K562 (cell line): ENCODE data around the gene SPTLC1. TPM values are rescaled to one million over a fixed set of nuclear protein-coding genes. Genes with fewer than 3 reads are reported as not detected.
A peak's percentile ranks its signal among the peaks of the same experiment; 100 is the strongest.

Experiments used
- ATAC-seq: fragments of 200-7000 bp; cut with Tn5 transposase; 3 replicates; pipeline ENCODE4 v1.9.1; 2020; ENCODE audit warnings: moderate library complexity
- BruUV-seq: library from RNA; stranded (reverse); fragments of 400-500 nt; replicated peaks from 2 replicates; lab custom pipeline; 2021; lab: Mats Ljungman, UMichigan
- CTCF ChIA-PET: fragments of 300-600 bp; formaldehyde crosslinking; extraction: SDS; loops from one replicate; lab custom pipeline; 2021; ENCODE audit warnings: low intra/inter-chr PET ratio; lab: Yijun Ruan, JAX
- POLR2A ChIA-PET: fragments of 300-600, 350-650 bp; sonication (Branson Sonifier 250); formaldehyde crosslinking; extraction: SDS; loops from one replicate; lab custom pipeline; 2021; ENCODE audit warnings: antibody characterized with exemption, inconsistent platforms; lab: Yijun Ruan, JAX
- DNase-seq, 4 experiments: peaks; one replicate each; pipeline versions ENCODE4 v3.0.0 to v3.0.0-alpha.2; 2011 to 2018; ENCODE audit warnings: low spot score in 3 of 4, mixed read lengths in 3 of 4; ENCODE audit errors: extremely low read depth in 1 of 4
- FAIRE-seq: peaks from 2 replicates; lab custom pipeline; 2011; peaks lifted over from hg19 to GRCh38; lab: Jason Lieb, UNC
- H2AFZ ChIP-seq: 2 replicates; pipeline ENCODE4 v1.6.0; 2011; ENCODE audit warnings: low read depth, low read length, control low read depth, inconsistent platforms
- H3K27ac ChIP-seq: fragments of 200-600 bp; 3 replicates; pipeline ENCODE4 v1.8.0; 2011; ENCODE audit warnings: low read depth, mild to moderate bottlenecking, control low read depth, inconsistent platforms, low read length, moderate library complexity, mixed read lengths; ENCODE audit errors: extremely low read depth
- H3K27me3 ChIP-seq, 2 experiments: fragments of 300-600 bp in 1 of 2; 2 replicates in 1 of 2; 3 replicates in 1 of 2; pipeline versions ENCODE4 v1.6.0 to v1.8.0; 2011; ENCODE audit warnings: inconsistent platforms in 2 of 2, low read length in 2 of 2, mild to moderate bottlenecking in 1 of 2, mixed read lengths in 1 of 2, moderate library complexity in 1 of 2; ENCODE audit not compliant: control insufficient read depth in 2 of 2, insufficient read depth in 2 of 2
- H3K36me3 ChIP-seq: fragments of 300-600 bp; 3 replicates; pipeline ENCODE4 v1.8.0; 2011; ENCODE audit warnings: mild to moderate bottlenecking, low read length, inconsistent platforms; ENCODE audit not compliant: control insufficient read depth, insufficient read depth
- H3K4me1 ChIP-seq, 2 experiments: fragments of 200-600 bp in 1 of 2; replicated peaks in 1 of 2; 2 replicates in 1 of 2; 3 replicates in 1 of 2; pipeline versions ENCODE4 v1.5.1 to v1.8.0; 2011; ENCODE audit warnings: inconsistent platforms in 2 of 2, low read length in 2 of 2, mild to moderate bottlenecking in 1 of 2, mixed read lengths in 1 of 2, moderate library complexity in 1 of 2; ENCODE audit not compliant: control insufficient read depth in 2 of 2, insufficient read depth in 2 of 2
- H3K4me2 ChIP-seq: 2 replicates; pipeline ENCODE4 v1.6.1; 2011; ENCODE audit warnings: low read length, control low read depth, inconsistent platforms, mixed read lengths; ENCODE audit not compliant: insufficient read depth
- H3K4me3 ChIP-seq: fragments of 200-600 bp; sonication (generic), shearing (Covaris generic); 2 replicates; pipeline ENCODE4 v1.5.1; 2016; ENCODE audit warnings: control low read depth, inconsistent platforms
- H3K79me2 ChIP-seq: fragments of 200-600 bp; 3 replicates; pipeline ENCODE4 v1.8.0; 2011; ENCODE audit warnings: low read length, inconsistent platforms; ENCODE audit not compliant: control insufficient read depth, insufficient read depth
- H3K9ac ChIP-seq, 2 experiments: 2 replicates each; pipeline versions ENCODE4 v1.6.0 to v1.6.1; 2011; ENCODE audit warnings: low read depth in 2 of 2, low read length in 2 of 2, control low read depth in 1 of 2, inconsistent platforms in 1 of 2, mild to moderate bottlenecking in 1 of 2, mixed read lengths in 1 of 2; ENCODE audit not compliant: insufficient read depth in 1 of 2
- H3K9me1 ChIP-seq: one replicate; pipeline ENCODE4 v1.6.0; 2011; ENCODE audit warnings: inconsistent platforms, mild to moderate bottlenecking, low read length, moderate library complexity; ENCODE audit not compliant: control insufficient read depth, insufficient read depth
- H3K9me3 ChIP-seq: replicated peaks from 2 replicates; pipeline ENCODE4 v1.5.1; 2011; ENCODE audit warnings: low read depth, low read length, inconsistent platforms; ENCODE audit not compliant: control insufficient read depth, insufficient read depth
- H4K20me1 ChIP-seq: replicated peaks from 2 replicates; pipeline ENCODE4 v1.6.1; 2011; ENCODE audit warnings: low read length, inconsistent platforms, mixed read lengths; ENCODE audit not compliant: control insufficient read depth, insufficient read depth
- ESRRA ChIP-seq: fragments of 450-650 bp; IDR thresholded peaks from 2 replicates; pipeline ENCODE4 v1.6.1; 2014; ENCODE audit warnings: low read depth, mild to moderate bottlenecking, moderate library complexity, borderline replicate concordance
- GATAD2B ChIP-seq: fragments of 450-650 bp; IDR thresholded peaks from 2 replicates; pipeline ENCODE4 v1.6.1; 2017; ENCODE audit warnings: mild to moderate bottlenecking, borderline replicate concordance
- MTA1 ChIP-seq: fragments of 450-650 bp; IDR thresholded peaks from 2 replicates; pipeline ENCODE4 v1.6.1; 2017; ENCODE audit warnings: borderline replicate concordance
- YY1 ChIP-seq, 3 experiments: IDR thresholded peaks; 2 replicates each; pipeline ENCODE4 v1.6.1; 2011; ENCODE audit warnings: low read length in 2 of 3, mild to moderate bottlenecking in 2 of 3, moderate library complexity in 2 of 3, borderline replicate concordance in 1 of 3, control low read depth in 1 of 3, low read depth in 1 of 3; ENCODE audit not compliant: insufficient read depth in 3 of 3, insufficient replicate concordance in 2 of 3, control insufficient read depth in 1 of 3, insufficient read length in 1 of 3; ENCODE audit errors: extremely low read depth in 1 of 3
- ZNF224 ChIP-seq: sonication (generic); formaldehyde crosslinking; IDR thresholded peaks from 2 replicates; pipeline ENCODE4 v1.8.0; 2022; ENCODE audit warnings: mild to moderate bottlenecking, missing genetic modification reagents
- WGBS: fragments of 100-300 bp; shearing (Covaris generic); methylation state at CpG from one replicate; pipeline ENCODE4 v1.1.6; 2016; ENCODE audit warnings: low coverage, mixed read lengths; ENCODE audit not compliant: insufficient coverage; ENCODE audit errors: missing lambda C conversion rate; 5-methylcytosine and 5-hydroxymethylcytosine counted together
- in situ Hi-C: fragments of 300-500 bp; cut with MboI; formaldehyde crosslinking; loops from 4 replicates; pipeline ENCODE4 v1.15.0; 2018; ENCODE audit warnings: inconsistent platforms, mixed read lengths
- intact Hi-C: fragments of 100-400 bp; cut with micrococcal nuclease; formaldehyde crosslinking; loops from 2 replicates; pipeline ENCODE4 v1.14.2; 2022
- polyA plus RNA-seq, 8 experiments: library from polyadenylated mRNA; depleted of rRNA in 4 of 8; stranded (reverse) in 5 of 8; unstranded in 3 of 8; fragments of >200 nt; fragmentation: Nextera tagmentation in 2 of 8; fragmentation: Illumina TruSeq in 1 of 8; extraction: Ambion mirVana in 2 of 8; extraction: Trizol in 1 of 8; gene quantifications; 2 replicates each; pipeline versions ENCODE4 v1.2.1 to v1.2.3, GENCODE V29; 2011 to 2014; ENCODE audit warnings: inconsistent platforms in 1 of 8, missing spikeins in 1 of 8
- total RNA-seq, 7 experiments: library from RNA; depleted of rRNA in 6 of 7; stranded (reverse); fragments of >200 nt in 6 of 7; fragmentation: Illumina TruSeq in 2 of 7; extraction: Trizol in 2 of 7; gene quantifications; 2 replicates each; pipeline versions ENCODE4 v1.2.1 to v1.2.3, GENCODE V29; 2011 to 2021; ENCODE audit warnings: low replicate concordance in 1 of 7
- TF ChIP-seq, protein P1 (sequence below): fragments of 250-450 bp; sonication (Bioruptor Pico); IDR thresholded peaks from 2 replicates; pipeline ENCODE4 v1.8.0; 2021; ENCODE audit warnings: moderate library complexity, mild to moderate bottlenecking, inconsistent platforms

Gene SPTLC1
- total and polyA plus RNA-seq, 9 of the 15 experiments (the other 6 are each of a cell fraction or from before 2014, with no cell fraction given) = 58.8 to 125 (median 84.5) TPM

GRCh38 chr9:92163276-92163675, 48.1 kb upstream of the SPTLC1 start (continued):
- TF ChIP-seq MTA1 (no peak), ESRRA (no peak), YY1 (IDR thresholded peaks at IDR 0.05; ENCODE audit: borderline replicate concordance in 1 of 3, control insufficient read depth in 1 of 3, extremely low read depth in 1 of 3, insufficient read depth in 3 of 3, insufficient read length in 1 of 3, insufficient replicate concordance in 2 of 3, low read depth in 1 of 3, low read length in 2 of 3) (no peak)
- TF ChIP-seq, protein P1, sequence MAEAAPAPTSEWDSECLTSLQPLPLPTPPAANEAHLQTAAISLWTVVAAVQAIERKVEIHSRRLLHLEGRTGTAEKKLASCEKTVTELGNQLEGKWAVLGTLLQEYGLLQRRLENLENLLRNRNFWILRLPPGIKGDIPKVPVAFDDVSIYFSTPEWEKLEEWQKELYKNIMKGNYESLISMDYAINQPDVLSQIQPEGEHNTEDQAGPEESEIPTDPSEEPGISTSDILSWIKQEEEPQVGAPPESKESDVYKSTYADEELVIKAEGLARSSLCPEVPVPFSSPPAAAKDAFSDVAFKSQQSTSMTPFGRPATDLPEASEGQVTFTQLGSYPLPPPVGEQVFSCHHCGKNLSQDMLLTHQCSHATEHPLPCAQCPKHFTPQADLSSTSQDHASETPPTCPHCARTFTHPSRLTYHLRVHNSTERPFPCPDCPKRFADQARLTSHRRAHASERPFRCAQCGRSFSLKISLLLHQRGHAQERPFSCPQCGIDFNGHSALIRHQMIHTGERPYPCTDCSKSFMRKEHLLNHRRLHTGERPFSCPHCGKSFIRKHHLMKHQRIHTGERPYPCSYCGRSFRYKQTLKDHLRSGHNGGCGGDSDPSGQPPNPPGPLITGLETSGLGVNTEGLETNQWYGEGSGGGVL = no peak

GRCh38 chr9:92160786-92161185, 45.6 kb upstream of the SPTLC1 start:
- WGBS = 17% methylated on average over 10 of the region's 10 CpGs
- no peaks in the 10 kb centered on the region; a peak in 1 of 5 replicates for H3K4me1 ChIP-seq
- no peak overlapping the region for H3K27ac ChIP-seq
- peaks cover 14 to 32% of the 10 kb centered on the region in 2 experiments for H3K27me3 ChIP-seq
- no peaks in the 10 kb centered on the region for H3K79me2 ChIP-seq
- peaks cover 5% of the 10 kb centered on the region for H3K9me3 ChIP-seq
- ChIA-PET CTCF (interaction anchor here (0.6 kb wide), 1 partner anchor 23 kb away, joined by 3 read pairs; no protein-coding TSS in a partner anchor), POLR2A (interaction anchor here (0.7 kb wide), 1 partner anchor 11 kb away, joined by 3 read pairs; no protein-coding TSS in a partner anchor)
- FAIRE-seq (no peak), ATAC-seq (no peak), DNase-seq (no peak)
- intact Hi-C loops = no loop called here
- no peak overlapping the region for H3K4me3 ChIP-seq
- BruUV-seq = no TSS peak
- TF ChIP-seq GATAD2B (no peak), ZNF224 (CRISPR knock-in tag) (peak; percentile 92)
- H4K20me1 ChIP-seq = no peaks in the 10 kb centered on the region
- H2AFZ ChIP-seq = no peak overlapping the region
- in situ Hi-C loops = no loop called here
- H3K36me3 ChIP-seq = no peaks in the 10 kb centered on the region
- no peaks in the 10 kb centered on the region for H3K9me1 ChIP-seq
- H3K4me2 ChIP-seq = no peak overlapping the region
- H3K9ac ChIP-seq = no peak overlapping the region
